Karpas-422 (cell line): ENCODE results near the gene GLRX. TPM values are rescaled to one million over a fixed set of nuclear protein-coding genes. Genes with fewer than 3 reads are reported as not detected.
"Not testable (repeated sequence)": the region's sequence is repeated elsewhere in the genome, so short reads cannot be mapped to it uniquely, and the experiment has no call there.

Source experiments
- DNase-seq: peaks from one replicate; pipeline ENCODE4 v3.0.0-alpha.2; 2015
- H2AFZ ChIP-seq: fragments of 200-600 bp; sonication (generic); 2 replicates; pipeline ENCODE4 v1.6.1; 2014; ENCODE audit warnings: antibody characterized with exemption, low read length, mixed read lengths
- H3K27ac ChIP-seq: fragments of 200-600 bp; sonication (generic); 2 replicates; pipeline ENCODE4 v1.5.1; 2014; ENCODE audit warnings: mild to moderate bottlenecking, low read length, moderate library complexity
- H3K27me3 ChIP-seq: fragments of 200-600 bp; sonication (generic); 2 replicates; pipeline ENCODE4 v1.6.1; 2014; ENCODE audit warnings: low read length, mixed read lengths
- H3K36me3 ChIP-seq: fragments of 200-600 bp; sonication (generic); 2 replicates; pipeline ENCODE4 v1.6.1; 2014; ENCODE audit warnings: low read length, mixed read lengths; ENCODE audit not compliant: insufficient read depth
- H3K4me1 ChIP-seq: fragments of 200-600 bp; sonication (generic); 2 replicates; pipeline ENCODE4 v1.6.1; 2014; ENCODE audit warnings: mild to moderate bottlenecking, low read length, mixed read lengths
- H3K4me2 ChIP-seq: fragments of 200-600 bp; sonication (generic); 2 replicates; pipeline ENCODE4 v1.6.1; 2014; ENCODE audit warnings: low read length, low read depth, mild to moderate bottlenecking; ENCODE audit not compliant: poor library complexity, severe bottlenecking
- H3K4me3 ChIP-seq: fragments of 200-600 bp; sonication (generic); 2 replicates; pipeline ENCODE4 v1.5.1; 2014; ENCODE audit warnings: mild to moderate bottlenecking, antibody characterized with exemption, low read length, mixed read lengths
- H3K79me2 ChIP-seq: fragments of 200-600 bp; sonication (generic); 2 replicates; pipeline ENCODE4 v1.6.1; 2014; ENCODE audit warnings: mild to moderate bottlenecking, low read length, mixed read lengths
- H3K9ac ChIP-seq: fragments of 200-600 bp; sonication (generic); 2 replicates; pipeline ENCODE4 v1.6.0; 2014; ENCODE audit warnings: low read length
- H3K9me2 ChIP-seq: fragments of 200-600 bp; sonication (generic), shearing (Covaris generic); replicated peaks from 2 replicates; pipeline ENCODE4 v1.6.0; 2014; ENCODE audit warnings: mild to moderate bottlenecking, low read length, moderate library complexity; ENCODE audit not compliant: insufficient read depth
- H3K9me3 ChIP-seq: fragments of 300-700, 200-600 bp; sonication (generic); 2 replicates; pipeline ENCODE4 v1.6.1; 2014; ENCODE audit warnings: low read length, mixed read lengths
- H4K20me1 ChIP-seq: fragments of 200-600 bp; sonication (generic); 2 replicates; pipeline ENCODE4 v1.6.1; 2014; ENCODE audit warnings: mild to moderate bottlenecking, antibody characterized with exemption, low read length, low read depth; ENCODE audit not compliant: insufficient read depth
- total RNA-seq: library from RNA; depleted of rRNA; stranded (reverse); fragments of >200 nt; shearing (Covaris generic); gene quantifications from 2 replicates; pipeline ENCODE4 v1.2.3, GENCODE V29; 2014; ENCODE audit warnings: low replicate concordance

GLRX gene
- total RNA-seq, 1 experiment from 2014 or later, result 16.3 TPM

GRCh38 chr5:95858023-95858461 is 35.5 kb upstream of the GLRX start:
- Histone ChIP-seq H3K79me2 (no peaks in the 10 kb centered on the region), H3K9ac (no peak overlapping the region), H3K27me3 (no peaks in the 10 kb centered on the region), H3K4me1 (peaks cover 16% of the 10 kb centered on the region), H3K9me3 (no peaks in the 10 kb centered on the region), H3K4me3 (no peak overlapping the region), H3K9me2 (no peaks in the 10 kb centered on the region), H3K27ac (no peak overlapping the region), H3K36me3 (no peaks in the 10 kb centered on the region), H3K4me2 (no peak overlapping the region), H2AFZ (no peak overlapping the region), H4K20me1 (no peaks in the 10 kb centered on the region)
- no peak for DNase-seq

GRCh38 chr5:95857185-95857945 is 34.8 kb upstream of the GLRX start:
- no peaks in the 10 kb centered on the region for H3K36me3 ChIP-seq
- no peak overlapping the region for H3K27ac ChIP-seq
- no peaks in the 10 kb centered on the region for H4K20me1 ChIP-seq
- H3K79me2 ChIP-seq, result no peaks in the 10 kb centered on the region
- no peaks in the 10 kb centered on the region for H3K27me3 ChIP-seq
- no peak overlapping the region for H2AFZ ChIP-seq
- H3K9me3 ChIP-seq, result no peaks in the 10 kb centered on the region
- H3K9ac ChIP-seq, result no peak overlapping the region
- H3K4me2 ChIP-seq, result no peak overlapping the region
- no peaks in the 10 kb centered on the region for H3K9me2 ChIP-seq
- DNase-seq, result no peak
- H3K4me3 ChIP-seq, result no peak overlapping the region
- H3K4me1 ChIP-seq, result peaks cover 16% of the 10 kb centered on the region

GRCh38 chr5:95856501-95856981 is 34.0 kb upstream of the GLRX start:
- Histone ChIP-seq H3K9me3 (no peaks in the 10 kb centered on the region), H3K27me3 (no peaks in the 10 kb centered on the region), H3K36me3 (no peaks in the 10 kb centered on the region), H3K9ac (no peak overlapping the region), H2AFZ (no peak overlapping the region), H3K4me1 (peaks cover 10% of the 10 kb centered on the region), H3K9me2 (no peaks in the 10 kb centered on the region), H3K27ac (no peak overlapping the region), H3K4me3 (no peak overlapping the region), H3K4me2 (no peak overlapping the region), H4K20me1 (no peaks in the 10 kb centered on the region), H3K79me2 (no peaks in the 10 kb centered on the region)
- no peak for DNase-seq

- Histone ChIP-seq H3K79me2 (no peaks in the 10 kb centered on the region), H3K4me2 (no peak overlapping the region), H3K27ac (no peak overlapping the region), H3K9me3 (no peaks in the 10 kb centered on the region), H3K4me3 (no peak overlapping the region), H3K4me1 (no peaks in the 10 kb centered on the region), H2AFZ (no peak overlapping the region), H3K36me3 (no peaks in the 10 kb centered on the region), H4K20me1 (no peaks in the 10 kb centered on the region), H3K27me3 (no peaks in the 10 kb centered on the region), H3K9ac (no peak overlapping the region), H3K9me2 (no peaks in the 10 kb centered on the region)
- no peak for DNase-seq
Observed at GRCh38 chr5:95853490-95853889, 31.0 kb upstream of the GLRX start.

GRCh38 chr5:95852567-95852966 is 30.0 kb upstream of the GLRX start:
- no peak overlapping the region for H3K4me3 ChIP-seq
- H3K9ac ChIP-seq, result no peak overlapping the region
- no peaks in the 10 kb centered on the region for H3K4me1 ChIP-seq
- no peak overlapping the region for H3K4me2 ChIP-seq
- H3K27me3 ChIP-seq, result no peaks in the 10 kb centered on the region
- H3K9me3 ChIP-seq, result no peaks in the 10 kb centered on the region
- no peaks in the 10 kb centered on the region for H3K36me3 ChIP-seq
- H4K20me1 ChIP-seq, result no peaks in the 10 kb centered on the region
- no peak overlapping the region for H3K27ac ChIP-seq
- no peak overlapping the region for H2AFZ ChIP-seq
- no peaks in the 10 kb centered on the region for H3K9me2 ChIP-seq
- DNase-seq, result no peak
- H3K79me2 ChIP-seq, result no peaks in the 10 kb centered on the region

- H3K4me3 ChIP-seq, H3K9me2 ChIP-seq, H3K27ac ChIP-seq, H2AFZ ChIP-seq, H3K36me3 ChIP-seq, H3K4me1 ChIP-seq, DNase-seq, H3K79me2 ChIP-seq, H4K20me1 ChIP-seq, H3K4me2 ChIP-seq, H3K27me3 ChIP-seq, H3K9me3 ChIP-seq, H3K9ac ChIP-seq: not testable (repeated sequence)
Observed at GRCh38 chr5:95851141-95851540, 28.6 kb upstream of the GLRX start.

- DNase-seq, result no peak
- Histone ChIP-seq H3K9ac (no peak overlapping the region), H3K9me2 (no peaks in the 10 kb centered on the region), H3K27me3 (no peaks in the 10 kb centered on the region), H3K9me3 (no peaks in the 10 kb centered on the region), H3K4me1 (no peaks in the 10 kb centered on the region), H3K79me2 (no peaks in the 10 kb centered on the region), H3K4me3 (no peak overlapping the region), H4K20me1 (no peaks in the 10 kb centered on the region), H3K27ac (no peak overlapping the region), H3K36me3 (no peaks in the 10 kb centered on the region), H2AFZ (no peak overlapping the region), H3K4me2 (no peak overlapping the region)
Observed at GRCh38 chr5:95850391-95850894, 27.9 kb upstream of the GLRX start.

GRCh38 chr5:95848701-95849100 is 26.2 kb upstream of the GLRX start:
- Histone ChIP-seq H3K9me3 (no peaks in the 10 kb centered on the region), H3K9me2 (no peaks in the 10 kb centered on the region), H3K27me3 (no peaks in the 10 kb centered on the region), H3K36me3 (no peaks in the 10 kb centered on the region), H3K4me1 (no peaks in the 10 kb centered on the region), H3K27ac (no peak overlapping the region), H3K79me2 (no peaks in the 10 kb centered on the region), H4K20me1 (no peaks in the 10 kb centered on the region), H2AFZ (no peak overlapping the region), H3K9ac (no peak overlapping the region), H3K4me2 (no peak overlapping the region), H3K4me3 (no peak overlapping the region)
- no peak for DNase-seq
